SK-N-SH (cell line): Measurements from ENCODE around the gene PRDM5. TPM values are rescaled to one million over a fixed set of nuclear protein-coding genes. Genes with fewer than 3 reads are reported as not detected.

Experiments used
- CTCF ChIA-PET: fragments of 300-600, 350-600 bp; formaldehyde crosslinking; extraction: SDS; loops from one replicate; lab custom pipeline; 2021; lab: Yijun Ruan, JAX
- POLR2A ChIA-PET: fragments of 350-600 bp; sonication (Branson Sonifier 250); formaldehyde crosslinking; extraction: SDS; loops from one replicate; lab custom pipeline; 2020; ENCODE audit warnings: antibody characterized with exemption, inconsistent platforms; lab: Yijun Ruan, JAX
- DNase-seq: peaks from one replicate; pipeline ENCODE4 v3.0.0; 2012
- H2AFZ ChIP-seq: fragments of 200-600 bp; sonication (generic); 2 replicates; pipeline ENCODE4 v1.8.1; 2016; ENCODE audit warnings: antibody characterized with exemption, mild to moderate bottlenecking, low read depth
- H3F3A ChIP-seq: fragments of 200-600 bp; sonication (generic); replicated peaks from 2 replicates; pipeline ENCODE3; 2016; ENCODE audit warnings: antibody characterized with exemption, mild to moderate bottlenecking; ENCODE audit not compliant: insufficient read depth
- H3K27ac ChIP-seq, 2 experiments: fragments of 200-500 bp in 1 of 2; fragments of 200-600 bp in 1 of 2; sonication (Bioruptor generic) in 1 of 2; sonication (generic), shearing (Covaris generic) in 1 of 2; 2 replicates each; pipeline versions ENCODE4 v1.5.1 to v1.6.1; 2014 to 2016; ENCODE audit warnings: low read depth in 2 of 2, inconsistent platforms in 1 of 2, low read length in 1 of 2, mild to moderate bottlenecking in 1 of 2, mixed read lengths in 1 of 2
- H3K27me3 ChIP-seq: fragments of 200-600 bp; sonication (generic), shearing (Covaris generic); 2 replicates; pipeline ENCODE4 v1.6.1; 2016; ENCODE audit warnings: mixed run types; ENCODE audit not compliant: insufficient read depth
- H3K36me3 ChIP-seq, 2 experiments: fragments of 200-500 bp in 1 of 2; fragments of 200-600 bp in 1 of 2; sonication (Bioruptor generic) in 1 of 2; sonication (generic) in 1 of 2; replicated peaks in 1 of 2; 2 replicates each; pipeline versions ENCODE3 to v1.5.1; 2014 to 2016; ENCODE audit warnings: low read length in 1 of 2, mild to moderate bottlenecking in 1 of 2; ENCODE audit not compliant: insufficient read depth in 2 of 2, control insufficient read depth in 1 of 2
- H3K4me1 ChIP-seq, 2 experiments: fragments of 200-500 bp in 1 of 2; fragments of 200-600 bp in 1 of 2; sonication (Bioruptor generic) in 1 of 2; sonication (generic), shearing (Covaris generic) in 1 of 2; 2 replicates each; pipeline versions ENCODE4 v1.5.1 to v1.6.1; 2014 to 2016; ENCODE audit warnings: low read depth in 1 of 2, low read length in 1 of 2, mixed run types in 1 of 2; ENCODE audit not compliant: insufficient read depth in 2 of 2, control insufficient read depth in 1 of 2
- H3K4me2 ChIP-seq: fragments of 200-600 bp; sonication (generic), shearing (Covaris generic); 2 replicates; pipeline ENCODE4 v1.6.1; 2017; ENCODE audit warnings: mixed run types
- H3K4me3 ChIP-seq, 2 experiments: fragments of 200-500 bp in 1 of 2; fragments of 200-600 bp in 1 of 2; sonication (Bioruptor generic) in 1 of 2; sonication (generic), shearing (Covaris generic) in 1 of 2; 2 replicates each; pipeline versions ENCODE4 v1.5.1 to v1.8.1; 2014 to 2016; ENCODE audit warnings: low read depth in 2 of 2, inconsistent platforms in 1 of 2, low read length in 1 of 2, mild to moderate bottlenecking in 1 of 2, mixed read lengths in 1 of 2, moderate library complexity in 1 of 2
- H3K79me2 ChIP-seq: fragments of 200-600 bp; sonication (generic); 2 replicates; pipeline ENCODE4 v1.8.1; 2017; ENCODE audit warnings: mild to moderate bottlenecking; ENCODE audit not compliant: insufficient read depth
- H3K9ac ChIP-seq: fragments of 200-600 bp; sonication (generic); 2 replicates; pipeline ENCODE4 v1.6.1; 2017; ENCODE audit warnings: mixed run types
- H3K9me2 ChIP-seq: fragments of 200-600 bp; sonication (generic); 2 replicates; pipeline ENCODE4 v1.6.1; 2017; ENCODE audit warnings: mixed run types
- H3K9me3 ChIP-seq: fragments of 200-600 bp; sonication (generic); 2 replicates; pipeline ENCODE4 v1.6.1; 2017; ENCODE audit warnings: mixed run types, mild to moderate bottlenecking, moderate library complexity
- H4K20me1 ChIP-seq: fragments of 200-600 bp; sonication (generic); 2 replicates; pipeline ENCODE4 v1.6.1; 2017; ENCODE audit warnings: mild to moderate bottlenecking, mixed run types; ENCODE audit not compliant: insufficient read depth
- CHD2 ChIP-seq: fragments of 150-350 bp; IDR thresholded peaks from 2 replicates; pipeline ENCODE4 v1.6.1; 2018; ENCODE audit warnings: low read length; ENCODE audit not compliant: partially characterized antibody
- CTCF ChIP-seq: fragments of 200-600 bp; sonication (generic); IDR thresholded peaks from 2 replicates; pipeline ENCODE4 v1.6.1; 2017; ENCODE audit warnings: antibody characterized with exemption, mild to moderate bottlenecking, moderate library complexity
- ELF1 ChIP-seq: IDR thresholded peaks from 2 replicates; pipeline ENCODE4 v1.4.0; 2012
- EZH2phosphoT487 ChIP-seq: fragments of 200-600 bp; sonication (generic); IDR thresholded peaks from 2 replicates; pipeline ENCODE4 v1.6.1; 2017; ENCODE audit warnings: low read depth, mixed run types, mild to moderate bottlenecking, antibody characterized with exemption, moderate library complexity, borderline replicate concordance
- FOXM1 ChIP-seq: IDR thresholded peaks from 2 replicates; pipeline ENCODE4 v1.4.0; 2012; ENCODE audit warnings: low read depth, mild to moderate bottlenecking
- MXI1 ChIP-seq: IDR thresholded peaks from 2 replicates; pipeline ENCODE4 v1.6.1; 2012; ENCODE audit warnings: mild to moderate bottlenecking, low read depth, low read length, improper control_type of control experiment
- NFIC ChIP-seq: IDR thresholded peaks from 2 replicates; pipeline ENCODE4 v1.4.0; 2012; ENCODE audit warnings: borderline replicate concordance
- PBX3 ChIP-seq: IDR thresholded peaks from 2 replicates; pipeline ENCODE4; 2012
- POLR2AphosphoS5 ChIP-seq: IDR thresholded peaks from 2 replicates; pipeline ENCODE4 v1.6.1; 2012; ENCODE audit warnings: low read depth, low read length
- RCOR1 ChIP-seq: fragments of 150-350 bp; IDR thresholded peaks from 2 replicates; pipeline ENCODE4 v1.6.1; 2017; ENCODE audit warnings: antibody characterized with exemption, low read length
- REST ChIP-seq: IDR thresholded peaks from 2 replicates; pipeline ENCODE4 v1.6.1; 2012; ENCODE audit warnings: mild to moderate bottlenecking, low read depth, low read length, moderate library complexity
- RFX5 ChIP-seq: IDR thresholded peaks from 2 replicates; pipeline ENCODE4 v1.6.1; 2012; ENCODE audit warnings: mild to moderate bottlenecking, improper control_type of control experiment, low read length
- RXRA ChIP-seq: IDR thresholded peaks from 2 replicates; pipeline ENCODE4 v1.4.0; 2012; ENCODE audit warnings: low read depth, mild to moderate bottlenecking, borderline replicate concordance
- TAF1 ChIP-seq: IDR thresholded peaks from 2 replicates; pipeline ENCODE4 v1.6.1; 2012; ENCODE audit warnings: low read depth, mild to moderate bottlenecking, low read length, moderate library complexity, borderline replicate concordance
- USF1 ChIP-seq: IDR thresholded peaks from 2 replicates; pipeline ENCODE4 v1.4.0; 2012; ENCODE audit warnings: low read depth, borderline replicate concordance
- WGBS: methylation state at CpG from one replicate; pipeline ENCODE4 v1.1.6; 2017; ENCODE audit warnings: low lambda C conversion rate; 5-methylcytosine and 5-hydroxymethylcytosine counted together
- polyA plus RNA-seq, 3 experiments: library from polyadenylated mRNA; depleted of rRNA; stranded (reverse); fragments of >200 nt; gene quantifications; 2 replicates each; pipeline ENCODE4 v1.2.3, GENCODE V29; 2012

Gene PRDM5
- polyA plus RNA-seq, 1 of the 3 experiments (the other 2 are of a cell fraction): 3.8 TPM

- TF ChIP-seq CTCF: no peak
Observed at GRCh38 chr4:120691106-120691505, 231.4 kb downstream of the PRDM5 start (continued).

GRCh38 chr4:120688791-120689190 lies 233.7 kb downstream of the PRDM5 start:
- H3F3A ChIP-seq: no peaks in the 10 kb centered on the region
- no peak for TF ChIP-seq EZH2phosphoT487
- TF ChIP-seq REST: no peak
- TF ChIP-seq RFX5: no peak
- no peak for TF ChIP-seq FOXM1
- TF ChIP-seq TAF1: no peak
- no peak for TF ChIP-seq USF1
- no peak overlapping the region for H3K4me2 ChIP-seq
- no peaks in the 10 kb centered on the region for H4K20me1 ChIP-seq
- no peak for DNase-seq
- no peaks in the 10 kb centered on the region for H3K79me2 ChIP-seq
- H3K9me3 ChIP-seq: no peaks in the 10 kb centered on the region
- H3K4me3 ChIP-seq: no peak overlapping the region
- H3K27me3 ChIP-seq: no peaks in the 10 kb centered on the region
- peaks cover 2 to 11% of the 10 kb centered on the region in 2 experiments; a peak in 3 of 4 replicates for H3K4me1 ChIP-seq
- H3K27ac ChIP-seq: no peak overlapping the region
- POLR2A ChIA-PET: no interaction called here
- 80% methylated on average over 3 of the region's 3 CpGs for WGBS
- CTCF ChIA-PET: no interaction called here
- H3K36me3 ChIP-seq: no peaks in the 10 kb centered on the region
- H2AFZ ChIP-seq: no peak overlapping the region
- H3K9ac ChIP-seq: no peak overlapping the region
- H3K9me2 ChIP-seq: no peaks in the 10 kb centered on the region

GRCh38 chr4:120685756-120686278 lies 236.7 kb downstream of the PRDM5 start:
- no peak overlapping the region for H3K27ac ChIP-seq
- POLR2A ChIA-PET: no interaction called here
- H3K9me3 ChIP-seq: no peaks in the 10 kb centered on the region
- no peaks in the 10 kb centered on the region for H3K27me3 ChIP-seq
- no peak overlapping the region for H3K4me2 ChIP-seq
- no peak overlapping the region for H3K4me3 ChIP-seq
- no peak overlapping the region for H2AFZ ChIP-seq
- WGBS: 90% methylated on average over 2 of the region's 2 CpGs
- no peaks in the 10 kb centered on the region for H3K79me2 ChIP-seq
- no peaks in the 10 kb centered on the region for H3K9me2 ChIP-seq
- H3K9ac ChIP-seq: no peak overlapping the region
- CTCF ChIA-PET: no interaction called here
- no peaks in the 10 kb centered on the region for H3F3A ChIP-seq
- no peaks in the 10 kb centered on the region for H3K36me3 ChIP-seq
- H4K20me1 ChIP-seq: no peaks in the 10 kb centered on the region
- no peak for DNase-seq
- H3K4me1 ChIP-seq: no peaks in the 10 kb centered on the region; a peak in 1 of 4 replicates
- no peak for TF ChIP-seq REST
- TF ChIP-seq PBX3: no peak
- no peak for TF ChIP-seq MXI1
- TF ChIP-seq RXRA: no peak
- no peak for TF ChIP-seq ELF1
- TF ChIP-seq POLR2AphosphoS5: no peak
- no peak for TF ChIP-seq RCOR1
- no peak for TF ChIP-seq CHD2
- no peak for TF ChIP-seq NFIC
